GM12878 (cell line): Measurements from ENCODE around the gene TMPRSS9. TPM values are rescaled to one million over a fixed set of nuclear protein-coding genes. Genes with fewer than 3 reads are reported as not detected.

Source experiments
- BACH1 ChIP-seq: fragments of 450-650 bp; IDR thresholded peaks from 2 replicates; pipeline ENCODE4 v1.6.1; 2017; ENCODE audit warnings: mild to moderate bottlenecking, borderline replicate concordance
- CBFB ChIP-seq: IDR thresholded peaks from 2 replicates; pipeline ENCODE4 v1.6.1; 2016; ENCODE audit warnings: antibody characterized with exemption, low read depth
- DPF2 ChIP-seq: fragments of 450-650 bp; IDR thresholded peaks from 2 replicates; pipeline ENCODE4 v1.6.1; 2017; ENCODE audit warnings: mild to moderate bottlenecking
- ESRRA ChIP-seq: IDR thresholded peaks from 2 replicates; pipeline ENCODE4 v1.6.1; 2012; ENCODE audit warnings: mild to moderate bottlenecking, low read length, improper control_type of control experiment
- ETV6 ChIP-seq, 2 experiments: fragments of 450-650 bp in 1 of 2; IDR thresholded peaks in 1 of 2; conservative IDR thresholded peaks in 1 of 2; 2 replicates each; pipeline ENCODE4 v1.6.1; 2014; ENCODE audit warnings: antibody characterized with exemption in 1 of 2, borderline replicate concordance in 1 of 2, low read depth in 1 of 2, mild to moderate bottlenecking in 1 of 2, moderate library complexity in 1 of 2
- FOS ChIP-seq: IDR thresholded peaks from 3 replicates; pipeline ENCODE4 v1.6.1; 2011; ENCODE audit warnings: borderline replicate concordance; ENCODE audit not compliant: insufficient read length; ENCODE audit errors: extremely low read depth
- FOXK2 ChIP-seq: fragments of 450-650 bp; IDR thresholded peaks from 2 replicates; pipeline ENCODE4 v1.6.1; 2017; ENCODE audit warnings: mild to moderate bottlenecking, moderate library complexity
- GABPA ChIP-seq: IDR thresholded peaks from 2 replicates; pipeline ENCODE4 v1.6.1; 2014; ENCODE audit warnings: antibody characterized with exemption, low read depth, mild to moderate bottlenecking, inconsistent platforms
- HDAC6 ChIP-seq: fragments of 200-600 bp; sonication (generic); IDR thresholded peaks from one replicate; pipeline ENCODE4 v1.8.0; 2017; ENCODE audit warnings: antibody characterized with exemption; ENCODE audit not compliant: unreplicated experiment
- LARP7 ChIP-seq: fragments of 450-650 bp; IDR thresholded peaks from 2 replicates; pipeline ENCODE4 v1.6.1; 2017; ENCODE audit warnings: mild to moderate bottlenecking
- NR2F1 ChIP-seq: fragments of 450-650 bp; conservative IDR thresholded peaks from 2 replicates; pipeline ENCODE4 v1.6.1; 2017; ENCODE audit warnings: mild to moderate bottlenecking
- POLR2AphosphoS2 ChIP-seq: IDR thresholded peaks from 2 replicates; pipeline ENCODE4 v1.6.1; 2011; ENCODE audit warnings: low read depth, mild to moderate bottlenecking, low read length, improper control_type of control experiment, moderate library complexity
- SMAD5 ChIP-seq: IDR thresholded peaks from 2 replicates; pipeline ENCODE4 v1.6.1; 2016; ENCODE audit warnings: antibody characterized with exemption, low read depth
- SREBF2 ChIP-seq: IDR thresholded peaks from 2 replicates; pipeline ENCODE4 v1.6.1; 2012; ENCODE audit warnings: mild to moderate bottlenecking, low read length
- SUPT20H ChIP-seq: IDR thresholded peaks from 2 replicates; pipeline ENCODE4 v1.6.1; 2011; ENCODE audit warnings: low read depth, mild to moderate bottlenecking, low read length, moderate library complexity, borderline replicate concordance; ENCODE audit not compliant: control insufficient read depth
- TAF1 ChIP-seq: IDR thresholded peaks from 2 replicates; pipeline ENCODE4 v1.6.1; 2011; ENCODE audit warnings: mild to moderate bottlenecking, low read depth, low read length, borderline replicate concordance
- ZBED1 ChIP-seq: IDR thresholded peaks from 2 replicates; pipeline ENCODE4 v1.6.1; 2016; ENCODE audit warnings: borderline replicate concordance
- ZNF622 ChIP-seq: fragments of 450-650 bp; IDR thresholded peaks from 2 replicates; pipeline ENCODE4 v1.6.1; 2017; ENCODE audit warnings: mild to moderate bottlenecking, inconsistent platforms
- polyA plus RNA-seq, 11 experiments: library from polyadenylated mRNA; depleted of rRNA in 4 of 11; unstranded in 6 of 11; stranded (reverse) in 5 of 11; fragments of >200 nt; fragmentation: Nextera tagmentation in 4 of 11; fragmentation: Illumina TruSeq in 1 of 11; extraction: Ambion mirVana in 4 of 11; extraction: Trizol in 1 of 11; gene quantifications; 1 replicate in 1 of 11; 2 replicates in 10 of 11; pipeline versions ENCODE4 v1.2.1 to v1.2.3, GENCODE V29; 2011 to 2016; ENCODE audit warnings: inconsistent platforms in 2 of 11, missing spikeins in 2 of 11, low read depth in 1 of 11
- total RNA-seq, 4 experiments: library from RNA; depleted of rRNA in 3 of 4; stranded (reverse); fragments of >200 nt in 3 of 4; fragmentation: Illumina TruSeq in 1 of 4; extraction: Trizol in 1 of 4; gene quantifications; 2 replicates each; pipeline versions ENCODE4 v1.2.1 to v1.2.3, GENCODE V29; 2013 to 2021
- TF ChIP-seq, protein P1 (sequence below): IDR thresholded peaks from 2 replicates; pipeline ENCODE4 v1.6.1; 2011; ENCODE audit warnings: mild to moderate bottlenecking, low read depth, low read length, moderate library complexity; ENCODE audit not compliant: insufficient replicate concordance
- TF ChIP-seq, protein P2 (sequence below): IDR thresholded peaks from 2 replicates; pipeline ENCODE4 v1.6.1; 2012; ENCODE audit warnings: low read depth, low read length, improper control_type of control experiment
- TF ChIP-seq, protein P3 (sequence below): fragments of 450-650 bp; formaldehyde crosslinking; IDR thresholded peaks from 2 replicates; pipeline ENCODE4 v1.5.0; 2022; ENCODE audit warnings: mild to moderate bottlenecking, missing genetic modification characterization
- TF ChIP-seq, protein P4 (sequence below): IDR thresholded peaks from 2 replicates; pipeline ENCODE4 v1.6.1; 2011; ENCODE audit warnings: low read depth, mild to moderate bottlenecking, low read length, moderate library complexity, borderline replicate concordance; ENCODE audit errors: extremely low read depth
- TF ChIP-seq, protein P5 (sequence below): fragments of 450-650 bp; IDR thresholded peaks from 2 replicates; pipeline ENCODE4 v1.6.1; 2017; ENCODE audit warnings: borderline replicate concordance

The TMPRSS9 gene
- total and polyA plus RNA-seq, 10 of the 15 experiments (the other 5 are each of a cell fraction or from before 2014, with no cell fraction given) = 0.24 TPM; not detected in 9

DNA sequence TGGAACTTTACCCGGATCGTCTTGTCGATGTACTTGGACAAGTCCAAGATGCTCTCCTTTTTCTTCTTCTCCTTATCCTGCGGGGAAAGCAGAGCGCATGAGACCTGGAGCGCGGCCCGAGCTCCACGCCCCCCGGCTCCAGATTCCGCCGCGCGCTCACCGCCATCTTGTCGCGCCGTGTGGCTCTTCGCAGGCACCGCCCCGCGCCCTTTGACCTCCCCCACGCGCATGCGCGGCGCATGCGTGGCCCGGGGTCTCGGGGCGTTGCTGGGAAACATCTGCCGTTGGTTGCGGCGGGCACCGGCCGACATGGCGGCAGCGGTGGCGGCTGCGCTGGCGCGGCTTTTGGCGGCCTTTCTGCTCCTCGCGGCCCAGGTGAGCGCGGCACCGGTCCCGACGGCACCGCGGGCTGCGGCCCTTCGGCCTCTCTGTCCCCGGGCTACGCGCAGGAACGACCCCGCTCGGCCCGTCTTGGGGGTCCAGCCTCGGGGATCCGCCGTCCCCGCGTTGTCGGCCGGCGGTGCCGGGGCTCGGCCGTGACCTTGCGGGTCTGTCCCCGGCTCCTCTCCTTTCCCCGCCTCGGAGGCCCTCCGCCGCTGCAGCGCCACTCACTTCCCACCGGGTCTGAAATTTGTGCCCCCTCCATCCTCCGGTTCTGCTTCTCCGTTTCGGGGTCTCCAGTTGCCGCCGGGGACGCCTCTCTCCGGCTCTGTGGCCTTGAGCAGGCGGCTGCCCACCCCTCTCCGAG, 31.5 kb upstream of the TMPRSS9 start, which contains the start of the genes LSM7 and SPPL2B (continued):
- TF ChIP-seq NR2F1 (peak; percentile 87), TAF1 (peak; percentile 87), CBFB (peak; percentile 14; the same call in 1 of the 2 replicates), FOXK2 (no peak), GABPA (no peak), FOS (no peak), DPF2 (peak; percentile 70), SMAD5 (no peak; the same call in 1 of the 2 replicates), BACH1 (peak; percentile 76; the same call in 1 of the 2 replicates), ESRRA (no peak), ETV6 (conservative IDR thresholded peaks at IDR 0.05 in 1 of 2, IDR thresholded peaks at IDR 0.05 in 1 of 2; ENCODE audit: borderline replicate concordance in 1 of 2, low read depth in 1 of 2) (no peak), ZNF622 (no peak), ZBED1 (no peak; the same call in 1 of the 2 replicates), LARP7 (peak; percentile 91), SUPT20H (no peak), HDAC6 (no peak), POLR2AphosphoS2 (peak; percentile 87; the same call in 1 of the 2 replicates), SREBF2 (no peak)
- TF ChIP-seq, protein P1, sequence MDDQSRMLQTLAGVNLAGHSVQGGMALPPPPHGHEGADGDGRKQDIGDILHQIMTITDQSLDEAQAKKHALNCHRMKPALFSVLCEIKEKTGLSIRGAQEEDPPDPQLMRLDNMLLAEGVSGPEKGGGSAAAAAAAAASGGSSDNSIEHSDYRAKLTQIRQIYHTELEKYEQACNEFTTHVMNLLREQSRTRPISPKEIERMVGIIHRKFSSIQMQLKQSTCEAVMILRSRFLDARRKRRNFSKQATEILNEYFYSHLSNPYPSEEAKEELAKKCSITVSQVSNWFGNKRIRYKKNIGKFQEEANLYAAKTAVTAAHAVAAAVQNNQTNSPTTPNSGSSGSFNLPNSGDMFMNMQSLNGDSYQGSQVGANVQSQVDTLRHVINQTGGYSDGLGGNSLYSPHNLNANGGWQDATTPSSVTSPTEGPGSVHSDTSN = no peak
- TF ChIP-seq, protein P2, sequence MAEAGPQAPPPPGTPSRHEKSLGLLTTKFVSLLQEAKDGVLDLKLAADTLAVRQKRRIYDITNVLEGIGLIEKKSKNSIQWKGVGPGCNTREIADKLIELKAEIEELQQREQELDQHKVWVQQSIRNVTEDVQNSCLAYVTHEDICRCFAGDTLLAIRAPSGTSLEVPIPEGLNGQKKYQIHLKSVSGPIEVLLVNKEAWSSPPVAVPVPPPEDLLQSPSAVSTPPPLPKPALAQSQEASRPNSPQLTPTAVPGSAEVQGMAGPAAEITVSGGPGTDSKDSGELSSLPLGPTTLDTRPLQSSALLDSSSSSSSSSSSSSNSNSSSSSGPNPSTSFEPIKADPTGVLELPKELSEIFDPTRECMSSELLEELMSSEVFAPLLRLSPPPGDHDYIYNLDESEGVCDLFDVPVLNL = no peak
- TF ChIP-seq, protein P3, sequence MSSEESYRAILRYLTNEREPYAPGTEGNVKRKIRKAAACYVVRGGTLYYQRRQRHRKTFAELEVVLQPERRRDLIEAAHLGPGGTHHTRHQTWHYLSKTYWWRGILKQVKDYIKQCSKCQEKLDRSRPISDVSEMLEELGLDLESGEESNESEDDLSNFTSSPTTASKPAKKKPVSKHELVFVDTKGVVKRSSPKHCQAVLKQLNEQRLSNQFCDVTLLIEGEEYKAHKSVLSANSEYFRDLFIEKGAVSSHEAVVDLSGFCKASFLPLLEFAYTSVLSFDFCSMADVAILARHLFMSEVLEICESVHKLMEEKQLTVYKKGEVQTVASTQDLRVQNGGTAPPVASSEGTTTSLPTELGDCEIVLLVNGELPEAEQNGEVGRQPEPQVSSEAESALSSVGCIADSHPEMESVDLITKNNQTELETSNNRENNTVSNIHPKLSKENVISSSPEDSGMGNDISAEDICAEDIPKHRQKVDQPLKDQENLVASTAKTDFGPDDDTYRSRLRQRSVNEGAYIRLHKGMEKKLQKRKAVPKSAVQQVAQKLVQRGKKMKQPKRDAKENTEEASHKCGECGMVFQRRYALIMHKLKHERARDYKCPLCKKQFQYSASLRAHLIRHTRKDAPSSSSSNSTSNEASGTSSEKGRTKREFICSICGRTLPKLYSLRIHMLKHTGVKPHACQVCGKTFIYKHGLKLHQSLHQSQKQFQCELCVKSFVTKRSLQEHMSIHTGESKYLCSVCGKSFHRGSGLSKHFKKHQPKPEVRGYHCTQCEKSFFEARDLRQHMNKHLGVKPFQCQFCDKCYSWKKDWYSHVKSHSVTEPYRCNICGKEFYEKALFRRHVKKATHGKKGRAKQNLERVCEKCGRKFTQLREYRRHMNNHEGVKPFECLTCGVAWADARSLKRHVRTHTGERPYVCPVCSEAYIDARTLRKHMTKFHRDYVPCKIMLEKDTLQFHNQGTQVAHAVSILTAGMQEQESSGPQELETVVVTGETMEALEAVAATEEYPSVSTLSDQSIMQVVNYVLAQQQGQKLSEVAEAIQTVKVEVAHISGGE (CRISPR knock-in tag) = no peak
- TF ChIP-seq, protein P4, sequence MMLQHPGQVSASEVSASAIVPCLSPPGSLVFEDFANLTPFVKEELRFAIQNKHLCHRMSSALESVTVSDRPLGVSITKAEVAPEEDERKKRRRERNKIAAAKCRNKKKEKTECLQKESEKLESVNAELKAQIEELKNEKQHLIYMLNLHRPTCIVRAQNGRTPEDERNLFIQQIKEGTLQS = peak; percentile 45; the same call in 1 of the 2 replicates
- TF ChIP-seq, protein P5, sequence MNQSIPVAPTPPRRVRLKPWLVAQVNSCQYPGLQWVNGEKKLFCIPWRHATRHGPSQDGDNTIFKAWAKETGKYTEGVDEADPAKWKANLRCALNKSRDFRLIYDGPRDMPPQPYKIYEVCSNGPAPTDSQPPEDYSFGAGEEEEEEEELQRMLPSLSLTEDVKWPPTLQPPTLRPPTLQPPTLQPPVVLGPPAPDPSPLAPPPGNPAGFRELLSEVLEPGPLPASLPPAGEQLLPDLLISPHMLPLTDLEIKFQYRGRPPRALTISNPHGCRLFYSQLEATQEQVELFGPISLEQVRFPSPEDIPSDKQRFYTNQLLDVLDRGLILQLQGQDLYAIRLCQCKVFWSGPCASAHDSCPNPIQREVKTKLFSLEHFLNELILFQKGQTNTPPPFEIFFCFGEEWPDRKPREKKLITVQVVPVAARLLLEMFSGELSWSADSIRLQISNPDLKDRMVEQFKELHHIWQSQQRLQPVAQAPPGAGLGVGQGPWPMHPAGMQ = no peak
